ENCODE results near the gene TMEM11.

TMEM11 gene

DNA sequence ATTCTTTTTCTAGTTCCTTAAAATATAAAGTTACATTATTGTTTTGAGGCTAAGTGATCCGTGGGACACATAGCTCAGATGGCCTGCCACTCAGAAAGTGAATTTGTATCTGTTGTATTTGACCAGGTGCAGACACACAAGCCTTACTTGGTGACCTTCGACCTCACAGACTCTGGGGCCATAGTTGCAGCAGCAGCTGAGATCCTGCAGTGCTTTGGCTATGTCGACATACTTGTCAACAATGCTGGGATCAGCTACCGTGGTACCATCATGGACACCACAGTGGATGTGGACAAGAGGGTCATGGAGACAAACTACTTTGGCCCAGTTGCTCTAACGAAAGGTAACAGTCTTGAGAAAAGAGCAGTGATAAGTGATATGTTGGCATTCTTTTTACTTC is 30.5 kb downstream of the TMEM11 start:
- no peak for DNase-seq (ENCODE audit: low read depth)

DNA sequence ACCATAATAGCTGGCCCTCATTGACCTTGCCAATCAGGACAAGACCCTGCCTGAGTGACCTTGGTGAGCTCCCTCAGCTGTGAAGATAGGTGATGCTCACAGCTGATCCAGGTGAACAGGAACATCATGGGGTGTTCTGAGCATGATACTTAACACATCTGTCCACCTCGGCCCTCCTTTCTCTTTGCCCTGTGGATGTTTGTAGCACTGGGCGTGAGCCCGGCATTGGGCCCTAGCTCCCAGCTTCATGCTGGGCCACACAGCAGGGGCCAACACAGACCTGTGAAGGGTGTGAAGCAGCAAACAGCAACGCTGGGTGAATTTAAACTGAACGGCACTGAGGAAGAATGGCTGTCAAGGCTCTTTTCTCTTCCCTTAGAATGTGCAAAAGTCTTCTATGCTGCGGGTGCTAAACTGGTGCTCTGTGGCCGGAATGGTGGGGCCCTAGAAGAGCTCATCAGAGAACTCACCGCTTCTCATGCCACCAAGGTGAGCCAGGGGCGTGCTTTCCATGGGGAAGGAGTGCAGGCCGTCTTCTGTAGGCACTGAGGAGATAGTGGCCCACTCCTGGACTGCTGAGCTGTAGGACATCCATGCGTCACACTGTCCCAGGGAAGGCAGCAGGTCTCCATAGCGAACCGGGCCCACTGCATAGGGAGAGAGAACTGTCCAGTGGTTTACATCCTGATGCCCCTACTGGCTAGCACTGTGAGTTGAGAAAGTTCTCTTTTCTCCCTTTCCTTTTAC is 35.9 kb downstream of the TMEM11 start:
- DNase-seq (ENCODE audit: low read depth), result no peak

DNA sequence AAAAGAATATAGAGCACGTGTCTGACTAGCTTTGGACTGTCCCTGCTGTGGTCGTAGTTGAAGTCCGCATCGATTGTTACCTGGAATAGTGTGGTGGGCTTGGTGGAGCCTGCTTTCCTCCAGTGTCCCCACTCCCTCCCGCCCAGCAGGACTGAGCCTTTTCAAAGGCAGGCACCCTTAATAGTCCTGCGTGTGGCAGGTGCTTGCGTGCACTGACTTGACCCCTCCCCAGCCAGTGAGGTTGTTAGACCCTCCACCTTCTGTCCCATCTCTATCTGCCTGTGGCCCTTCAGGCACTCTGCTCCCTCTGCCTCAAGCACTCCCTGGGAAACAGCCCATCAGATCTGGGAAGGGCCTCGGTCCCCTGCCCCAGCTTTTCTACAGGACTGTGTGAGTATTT is 36.6 kb downstream of the TMEM11 start:
- DNase-seq (ENCODE audit: low read depth), result no peak

GRCh38 chr17:21176773-21177395 is 37.1 kb downstream of the TMEM11 start:
- no peak for DNase-seq (ENCODE audit: low read depth)

GRCh38 chr17:21174713-21175112 is 39.2 kb downstream of the TMEM11 start:
- DNase-seq (ENCODE audit: low read depth), result no peak

DNA sequence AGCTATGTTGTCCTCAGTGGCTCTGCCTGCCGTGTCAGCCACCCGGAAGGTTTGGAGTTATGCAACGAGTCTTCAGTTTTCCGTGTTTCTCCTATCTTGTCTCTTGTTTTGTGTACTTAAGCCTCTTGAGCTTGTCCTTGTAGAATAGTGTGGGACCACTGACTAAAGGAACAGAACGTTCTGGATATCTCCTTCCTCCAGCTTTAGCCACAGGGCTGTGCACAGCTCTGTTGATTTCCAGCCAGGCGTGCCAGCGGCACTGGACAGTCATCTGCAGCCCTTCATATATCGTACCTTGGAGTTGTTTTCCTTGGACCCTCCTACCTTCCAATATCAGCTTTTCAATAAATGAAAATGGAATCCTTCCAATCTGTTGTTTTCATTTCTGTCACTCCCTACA is 39.8 kb downstream of the TMEM11 start:
- no peak for DNase-seq (ENCODE audit: low read depth)

- DNase-seq (ENCODE audit: low read depth), result no peak
Measured at GRCh38 chr17:21173543-21173942, 40.4 kb downstream of the TMEM11 start.

GRCh38 chr17:21172846-21173245 is 41.1 kb downstream of the TMEM11 start:
- DNase-seq (ENCODE audit: low read depth), result no peak

DNA sequence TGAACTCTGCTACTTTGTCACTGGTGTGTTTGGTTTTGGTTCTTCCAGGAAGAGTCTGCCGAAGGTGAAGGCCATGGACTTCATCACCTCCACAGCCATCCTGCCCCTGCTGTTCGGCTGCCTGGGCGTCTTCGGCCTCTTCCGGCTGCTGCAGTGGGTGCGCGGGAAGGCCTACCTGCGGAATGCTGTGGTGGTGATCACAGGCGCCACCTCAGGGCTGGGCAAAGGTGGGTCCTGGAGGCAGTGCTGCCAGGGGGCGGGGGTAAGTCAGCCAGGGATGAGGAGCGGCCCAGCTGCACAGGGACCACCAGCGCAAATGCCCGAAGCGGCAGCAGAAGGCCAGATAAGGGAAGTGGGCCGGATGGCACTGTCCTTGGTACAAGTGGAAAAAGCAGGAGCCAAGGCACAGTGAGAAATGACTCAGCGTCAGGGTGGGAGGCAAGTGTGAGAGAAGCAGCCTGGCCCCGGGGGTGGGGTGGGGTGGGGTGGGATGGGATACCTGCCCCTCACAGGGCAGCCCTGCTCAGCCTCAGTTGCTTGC is 41.9 kb downstream of the TMEM11 start:
- DNase-seq (ENCODE audit: low read depth), result no peak

DNA sequence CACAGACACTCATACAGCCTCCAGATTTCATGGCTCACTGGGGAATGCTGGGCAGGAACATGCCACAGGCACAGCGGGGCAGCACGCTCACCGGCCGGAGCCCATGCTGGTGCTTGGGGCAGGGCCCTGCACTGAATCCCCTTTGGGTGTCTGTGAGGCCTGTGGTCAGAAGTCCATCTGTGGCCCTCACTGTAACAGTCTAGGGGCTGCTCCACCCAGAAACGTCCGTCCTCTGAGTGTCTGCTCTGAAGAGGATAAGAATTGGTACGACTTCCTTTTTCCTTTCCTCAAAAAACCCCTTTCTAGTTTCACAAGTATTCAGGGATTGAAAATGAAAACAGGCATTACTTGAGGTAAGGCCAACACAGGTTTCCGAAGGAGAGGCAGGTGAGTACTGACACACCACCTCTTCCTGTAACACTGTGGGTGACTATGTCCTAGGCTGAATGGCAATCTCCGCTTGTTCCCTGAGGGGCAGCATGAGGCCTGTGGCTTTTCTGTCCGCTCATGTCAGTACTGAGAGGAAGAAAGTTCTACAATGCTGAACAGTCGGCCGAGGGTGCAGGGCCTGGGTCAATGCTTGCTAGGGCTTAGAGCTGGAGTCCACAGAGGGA is 42.5 kb downstream of the TMEM11 start:
- no peak for DNase-seq (ENCODE audit: low read depth)

- no peak for DNase-seq (ENCODE audit: low read depth)
Measured at GRCh38 chr17:21170809-21171208, 43.2 kb downstream of the TMEM11 start.

DNA sequence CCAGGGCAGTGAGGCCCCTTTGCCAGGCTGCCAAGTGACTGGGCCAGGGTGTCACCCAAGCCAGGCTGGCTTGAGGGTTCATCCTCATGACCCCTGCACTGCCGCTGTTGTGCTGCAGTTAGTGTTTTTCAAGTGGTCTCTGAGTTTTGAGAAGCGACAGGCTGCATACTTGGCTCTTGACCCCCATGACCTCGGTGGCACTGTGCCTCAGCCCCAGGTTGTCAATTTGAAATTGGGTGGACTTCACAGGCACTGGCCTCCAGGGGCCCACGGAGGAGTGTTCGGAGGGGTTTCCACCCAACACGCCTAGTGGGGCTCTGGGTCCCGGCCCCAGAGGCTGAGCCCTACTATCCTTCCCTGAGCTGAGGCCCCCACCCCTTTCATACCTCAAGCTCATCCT is 44.5 kb downstream of the TMEM11 start:
- DNase-seq (ENCODE audit: low read depth), result no peak

DNA sequence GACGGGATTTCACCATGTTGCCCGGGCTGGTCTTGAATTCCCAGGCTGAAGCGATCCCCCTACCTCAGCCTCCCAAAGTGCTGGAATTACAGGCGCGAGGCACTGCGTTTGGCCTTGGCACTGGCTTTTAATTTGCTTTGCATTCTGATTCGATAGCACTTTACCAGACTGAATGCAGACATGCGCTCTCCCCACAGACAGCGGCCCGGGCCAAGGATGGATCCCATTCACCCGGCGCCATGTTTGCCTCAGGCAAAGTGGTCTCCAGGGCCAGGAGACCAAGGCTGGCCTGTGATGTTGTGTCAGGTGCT is 45.5 kb downstream of the TMEM11 start:
- no peak for DNase-seq (ENCODE audit: low read depth)

DNA sequence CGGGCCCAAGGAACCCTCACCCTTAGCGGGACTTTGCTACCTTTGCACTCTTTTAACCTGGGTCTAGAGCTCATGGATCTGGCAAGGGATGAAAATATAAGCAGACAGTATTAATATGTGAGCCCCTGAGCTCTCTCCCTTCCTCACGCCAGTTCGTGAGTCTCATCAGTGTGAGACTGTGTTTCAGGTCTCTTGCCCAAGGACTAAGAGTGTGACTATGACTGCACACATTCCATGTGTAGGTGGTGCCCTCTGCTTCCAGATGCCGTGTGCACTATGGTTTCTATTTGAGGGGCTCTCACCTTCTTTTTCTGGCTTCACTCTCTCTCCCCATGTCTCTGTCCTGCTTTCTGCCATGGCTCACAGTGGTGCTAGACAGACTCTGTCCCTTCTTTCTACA is 46.7 kb downstream of the TMEM11 start:
- no peak for DNase-seq (ENCODE audit: low read depth)

GRCh38 chr17:21166595-21167210 is 47.3 kb downstream of the TMEM11 start:
- DNase-seq (ENCODE audit: low read depth), result no peak

GRCh38 chr17:21165922-21166594 is 47.9 kb downstream of the TMEM11 start:
- no peak for DNase-seq (ENCODE audit: low read depth)

DNA sequence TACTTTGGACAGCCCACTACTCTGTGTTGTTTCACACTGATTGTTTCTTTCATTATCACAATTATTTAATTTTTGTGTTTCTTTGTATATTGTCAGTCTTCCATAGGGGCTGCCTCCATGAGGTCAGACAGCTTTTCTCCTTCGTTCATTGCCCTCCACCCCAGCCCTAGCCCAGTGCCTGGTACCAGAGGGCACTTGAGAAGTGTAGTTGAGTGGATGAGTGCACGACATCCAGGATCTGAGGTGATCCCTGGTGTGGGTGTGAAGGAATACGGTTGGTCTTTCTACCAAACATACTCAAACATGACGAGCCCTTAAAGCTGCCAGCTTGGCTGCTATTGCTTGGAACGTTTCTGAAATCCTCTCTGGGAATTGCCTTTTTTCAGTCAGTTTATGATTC is 49.3 kb downstream of the TMEM11 start:
- no peak for DNase-seq (ENCODE audit: low read depth)

DNA sequence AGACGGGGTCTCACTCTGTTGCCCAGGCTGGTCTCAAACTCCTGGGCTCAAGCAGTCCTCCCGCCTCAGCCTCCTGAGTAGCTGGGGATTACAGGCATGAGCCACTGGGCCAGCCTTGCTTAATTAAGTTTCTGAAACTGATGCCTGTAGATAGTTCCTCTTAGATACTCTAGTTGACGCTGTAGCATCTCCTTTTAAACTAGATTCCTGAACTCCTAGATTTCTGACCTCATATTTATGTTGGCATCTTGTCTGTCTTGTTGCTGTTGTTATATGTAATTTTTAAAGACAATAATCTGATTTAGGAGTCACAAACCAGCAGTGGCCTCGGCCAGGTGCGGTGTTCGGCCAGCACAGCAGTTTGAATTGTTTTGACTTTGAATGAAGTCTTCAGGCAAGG is 49.7 kb downstream of the TMEM11 start:
- no peak for DNase-seq (ENCODE audit: low read depth)

- no peak for DNase-seq (ENCODE audit: low read depth)
Measured at GRCh38 chr17:21163101-21163500, 50.9 kb downstream of the TMEM11 start.

GRCh38 chr17:21162394-21162775 is 51.6 kb downstream of the TMEM11 start:
- DNase-seq (ENCODE audit: low read depth), result no peak

DNA sequence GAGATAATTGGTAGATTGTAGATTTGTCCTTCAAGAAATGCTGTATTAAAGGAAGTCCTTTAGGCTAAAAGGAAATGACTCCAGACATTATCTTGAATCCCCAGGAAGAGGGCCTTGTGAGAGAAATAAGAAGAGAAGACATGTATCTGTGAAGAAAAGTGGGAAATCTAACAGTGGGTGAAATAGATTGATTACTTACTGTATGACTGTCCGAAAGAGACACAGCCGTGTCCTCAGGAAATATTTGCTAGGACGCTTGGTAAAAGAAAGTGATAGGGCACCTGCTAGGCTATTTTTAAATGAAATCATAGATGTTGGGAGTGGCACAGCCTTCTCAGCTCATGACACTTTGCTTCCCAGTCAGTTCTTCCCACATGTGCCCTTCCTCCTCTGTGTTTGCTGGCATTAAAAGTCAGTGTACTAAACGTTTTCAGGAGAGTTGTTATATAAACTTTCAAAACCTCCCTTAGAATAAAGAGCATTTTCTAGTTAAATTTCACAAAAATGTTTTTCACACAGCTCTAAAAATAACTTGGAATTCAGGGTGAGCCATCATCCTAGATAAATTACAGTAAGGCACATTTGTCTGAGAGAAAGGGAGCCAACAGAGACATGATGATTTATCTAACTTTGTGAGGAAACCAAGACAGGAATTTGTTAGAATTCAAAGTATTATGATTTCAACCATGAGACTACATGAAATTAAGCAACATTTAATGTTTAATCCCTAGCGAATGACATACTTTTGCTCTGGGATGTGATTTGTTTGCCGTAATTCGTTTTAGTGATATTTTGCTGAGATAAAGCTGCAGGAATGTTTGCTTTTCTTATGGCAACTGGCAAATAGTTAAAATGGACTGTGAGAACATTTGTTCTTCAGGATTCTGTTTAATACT is 52.2 kb downstream of the TMEM11 start:
- DNase-seq (ENCODE audit: low read depth), result no peak

Data from activated T-cell treated with anti-CD3 and anti-CD28 coated beads for 48 hours (primary cell).